ENCODE measurements around the gene ZNF763. TPM values are rescaled to one million over a fixed set of nuclear protein-coding genes. Genes with fewer than 3 reads are reported as not detected.
"Not testable (repeated sequence)": the region's sequence is repeated elsewhere in the genome, so short reads cannot be mapped to it uniquely, and the experiment has no call there.

The ZNF763 gene
- total and polyA plus RNA-seq, 3 experiments from 2014 or later, result 2.0 to 2.5 (median 2.3) TPM

DNA sequence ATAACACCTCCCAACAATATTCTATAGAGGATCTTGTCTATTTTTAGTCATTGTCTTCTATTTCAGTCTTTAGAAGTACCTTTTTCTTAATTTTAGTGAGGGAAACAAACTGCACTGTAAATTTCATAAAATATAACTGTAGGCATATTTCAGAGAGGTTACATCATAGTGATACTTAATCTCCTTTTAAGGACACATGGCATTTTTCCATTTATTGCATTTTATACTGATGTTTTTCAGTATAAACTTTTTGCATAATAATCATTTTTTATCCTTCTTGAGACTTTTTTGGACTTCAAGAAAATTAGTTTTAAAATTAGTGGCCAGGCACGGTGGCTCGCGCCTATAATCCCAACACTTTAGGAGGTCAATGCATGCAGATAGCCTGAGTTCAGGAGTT is 33.3 kb upstream of the ZNF763 start:
- H3K4me3 Mint-ChIP-seq, result peak overlapping the region in 1 of 7 donors; percentile 53
- peaks cover 31 to 68% (median 44%) of the 10 kb centered on the region in 3 donors for H3K4me1 Mint-ChIP-seq
- CTCF ChIA-PET, result no interaction called here
- DNase-seq, result no peak
- Histone ChIP-seq H3K4me3 (ENCODE audit: low read length) (no peak overlapping the region), H3K27ac (ENCODE audit: low read depth, low read length) (no peak overlapping the region), H3K36me3 (ENCODE audit: insufficient read depth, low read length) (no peaks in the 10 kb centered on the region), H3K9me3 (ENCODE audit: low read length) (no peaks in the 10 kb centered on the region), H3K27me3 (ENCODE audit: insufficient read depth, low read length, poor library complexity, severe bottlenecking) (no peaks in the 10 kb centered on the region), H3K4me1 (ENCODE audit: insufficient read depth, low read length) (peaks cover 4% of the 10 kb centered on the region)
- H3K27ac Mint-ChIP-seq, result peak overlapping the region in 2 of 8 donors; percentile 14 to 63
- peaks cover 0 to 22% (median 11%) of the 10 kb centered on the region in 5 donors for H3K9me3 Mint-ChIP-seq
- peaks cover 9 to 46% (median 31%) of the 10 kb centered on the region in 3 donors for H3K36me3 Mint-ChIP-seq
- H3K27me3 Mint-ChIP-seq, result peaks cover 0 to 2% of the 10 kb centered on the region in 2 donors
- POLR2A ChIA-PET, result no interaction called here

- POLR2A ChIA-PET; H3K4me3 ChIP-seq (ENCODE audit: low read length); H3K27me3 ChIP-seq (ENCODE audit: insufficient read depth, low read length, poor library complexity, severe bottlenecking); H3K4me3 Mint-ChIP-seq; H3K27ac Mint-ChIP-seq; H3K27ac ChIP-seq (ENCODE audit: low read depth, low read length); H3K36me3 ChIP-seq (ENCODE audit: insufficient read depth, low read length); CTCF ChIA-PET; H3K4me1 ChIP-seq (ENCODE audit: insufficient read depth, low read length); H3K27me3 Mint-ChIP-seq; H3K9me3 ChIP-seq (ENCODE audit: low read length); DNase-seq: not testable (repeated sequence)
- Mint-ChIP-seq H3K9me3 (peaks cover 4 to 62% (median 41%) of the 10 kb centered on the region in 5 donors), H3K36me3 (peaks cover 16 to 69% (median 62%) of the 10 kb centered on the region in 3 donors), H3K4me1 (peaks cover 14 to 35% (median 23%) of the 10 kb centered on the region in 3 donors)
Observed at GRCh38 chr19:11935829-11936228, 29.0 kb upstream of the ZNF763 start.

- CTCF ChIA-PET; H3K4me1 ChIP-seq (ENCODE audit: insufficient read depth, low read length); H3K27ac ChIP-seq (ENCODE audit: low read depth, low read length); H3K4me3 ChIP-seq (ENCODE audit: low read length); H3K27ac Mint-ChIP-seq; H3K27me3 ChIP-seq (ENCODE audit: insufficient read depth, low read length, poor library complexity, severe bottlenecking); DNase-seq; H3K27me3 Mint-ChIP-seq; H3K36me3 ChIP-seq (ENCODE audit: insufficient read depth, low read length); H3K4me3 Mint-ChIP-seq; POLR2A ChIA-PET: not testable (repeated sequence)
- peaks cover 27 to 76% (median 71%) of the 10 kb centered on the region in 3 donors for H3K36me3 Mint-ChIP-seq
- peaks cover 23% of the 10 kb centered on the region for H3K9me3 ChIP-seq (ENCODE audit: low read length)
- peaks cover 8 to 17% (median 10%) of the 10 kb centered on the region in 3 donors for H3K4me1 Mint-ChIP-seq
- H3K9me3 Mint-ChIP-seq, result peaks cover 20 to 80% (median 61%) of the 10 kb centered on the region in 5 donors
Observed at GRCh38 chr19:11938383-11938782, 26.5 kb upstream of the ZNF763 start.

- POLR2A ChIA-PET; H3K27ac ChIP-seq (ENCODE audit: low read depth, low read length); H3K4me1 Mint-ChIP-seq; DNase-seq; H3K4me3 ChIP-seq (ENCODE audit: low read length); H3K27me3 Mint-ChIP-seq; H3K4me1 ChIP-seq (ENCODE audit: insufficient read depth, low read length); CTCF ChIA-PET; H3K27ac Mint-ChIP-seq; H3K27me3 ChIP-seq (ENCODE audit: insufficient read depth, low read length, poor library complexity, severe bottlenecking); H3K4me3 Mint-ChIP-seq: not testable (repeated sequence)
- H3K9me3 ChIP-seq (ENCODE audit: low read length), result peaks cover 54% of the 10 kb centered on the region
- H3K9me3 Mint-ChIP-seq, result peaks cover 33 to 91% (median 80%) of the 10 kb centered on the region in 5 donors
- peaks cover 39 to 87% (median 83%) of the 10 kb centered on the region in 3 donors for H3K36me3 Mint-ChIP-seq
- peaks cover 19% of the 10 kb centered on the region for H3K36me3 ChIP-seq (ENCODE audit: insufficient read depth, low read length)
Observed at GRCh38 chr19:11941361-11941887, 23.4 kb upstream of the ZNF763 start.

DNA sequence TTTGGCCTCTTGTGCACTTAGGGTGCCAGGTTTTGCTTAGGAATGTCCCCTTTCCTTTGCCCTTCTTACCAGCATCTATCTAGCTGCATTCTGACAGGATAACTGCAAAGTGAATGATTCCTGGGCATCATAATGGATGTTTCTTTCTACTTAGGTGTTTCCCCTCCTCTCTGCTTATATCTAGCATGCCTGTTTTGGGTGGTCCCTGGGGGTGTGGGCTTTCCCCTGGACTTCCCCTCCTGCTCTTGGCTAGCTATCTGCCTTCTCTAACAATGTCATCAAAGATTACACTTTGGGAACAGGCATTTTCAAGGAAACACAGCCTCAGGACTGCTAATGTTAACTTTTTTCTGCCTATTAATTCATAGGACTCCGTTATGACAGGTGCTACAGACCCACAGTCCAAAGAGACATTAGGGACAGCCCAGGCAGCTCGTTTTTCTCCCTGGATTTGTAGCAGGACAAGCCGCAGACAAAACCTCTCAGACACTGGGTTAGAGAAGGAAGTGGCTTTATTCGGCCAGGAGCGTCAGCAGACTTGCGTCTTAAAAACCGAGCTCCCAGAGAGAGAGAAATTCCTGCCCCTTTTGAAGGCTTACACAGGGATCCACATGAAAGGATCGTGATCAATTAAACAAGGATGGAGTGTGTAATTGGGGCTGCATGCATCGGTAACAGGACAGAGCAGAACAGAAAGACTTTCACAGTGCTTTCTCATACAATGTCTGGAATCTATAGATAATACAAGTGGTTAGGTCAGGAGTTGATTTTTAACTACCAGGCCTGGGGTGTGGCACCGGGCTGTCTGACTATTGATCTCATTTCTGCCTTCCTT is 22.6 kb upstream of the ZNF763 start:
- Histone ChIP-seq H3K9me3 (ENCODE audit: low read length) (peaks cover 60% of the 10 kb centered on the region), H3K27me3 (ENCODE audit: insufficient read depth, low read length, poor library complexity, severe bottlenecking) (no peaks in the 10 kb centered on the region), H3K4me3 (ENCODE audit: low read length) (no peak overlapping the region), H3K27ac (ENCODE audit: low read depth, low read length) (no peak overlapping the region), H3K4me1 (ENCODE audit: insufficient read depth, low read length) (no peaks in the 10 kb centered on the region), H3K36me3 (ENCODE audit: insufficient read depth, low read length) (peaks cover 22% of the 10 kb centered on the region)
- no peak overlapping the region for H3K27ac Mint-ChIP-seq
- H3K9me3 Mint-ChIP-seq, result peaks cover 32 to 91% (median 81%) of the 10 kb centered on the region in 5 donors
- DNase-seq, result no peak
- CTCF ChIA-PET, result no interaction called here
- H3K27me3 Mint-ChIP-seq, result no peaks in the 10 kb centered on the region
- H3K36me3 Mint-ChIP-seq, result peaks cover 45 to 86% (median 84%) of the 10 kb centered on the region in 3 donors
- peak overlapping the region in 1 of 7 donors; percentile 38 for H3K4me3 Mint-ChIP-seq
- POLR2A ChIA-PET, result no interaction called here
- peaks cover 0 to 4% (median 0%) of the 10 kb centered on the region in 3 donors for H3K4me1 Mint-ChIP-seq

DNA sequence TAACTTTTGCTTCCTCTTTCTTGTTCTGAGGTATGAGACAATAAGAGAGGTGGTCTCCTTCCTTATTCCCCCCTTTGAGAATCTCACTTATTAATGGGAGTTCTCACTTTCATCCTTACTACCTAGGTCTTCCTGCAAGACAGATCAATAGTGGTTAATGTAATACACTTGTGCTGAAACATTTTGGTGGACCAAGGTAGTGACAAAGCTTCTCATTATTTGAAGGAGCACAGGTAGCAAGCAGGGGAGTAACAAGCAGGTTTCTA is 22.1 kb upstream of the ZNF763 start:
- no peak for DNase-seq
- Mint-ChIP-seq H3K36me3 (peaks cover 49 to 89% (median 86%) of the 10 kb centered on the region in 3 donors), H3K4me3 (no peak overlapping the region), H3K9me3 (peaks cover 38 to 91% (median 83%) of the 10 kb centered on the region in 5 donors), H3K27me3 (no peaks in the 10 kb centered on the region), H3K27ac (no peak overlapping the region), H3K4me1 (peaks cover 0 to 4% (median 0%) of the 10 kb centered on the region in 3 donors)
- Histone ChIP-seq H3K9me3 (ENCODE audit: low read length) (peaks cover 64% of the 10 kb centered on the region), H3K27ac (ENCODE audit: low read depth, low read length) (no peak overlapping the region), H3K4me1 (ENCODE audit: insufficient read depth, low read length) (no peaks in the 10 kb centered on the region), H3K4me3 (ENCODE audit: low read length) (no peak overlapping the region), H3K27me3 (ENCODE audit: insufficient read depth, low read length, poor library complexity, severe bottlenecking) (no peaks in the 10 kb centered on the region), H3K36me3 (ENCODE audit: insufficient read depth, low read length) (peaks cover 27% of the 10 kb centered on the region)
- ChIA-PET POLR2A (no interaction called here), CTCF (no interaction called here)

GRCh38 chr19:11944656-11945055 is 20.2 kb upstream of the ZNF763 start:
- no peak overlapping the region for H3K27ac Mint-ChIP-seq
- H3K4me1 Mint-ChIP-seq, result peaks cover 0 to 2% (median 0%) of the 10 kb centered on the region in 3 donors
- ChIA-PET POLR2A (interaction anchor here (0.6 kb wide), 2 partner anchors 10 to 119 kb away, joined by 5 to 9 read pairs; no protein-coding TSS in a partner anchor), CTCF (interaction anchor here (0.7 to 1.2 kb wide), 2 partner anchors 19 to 115 kb away, joined by 3 read pairs; no protein-coding TSS in a partner anchor)
- H3K4me3 Mint-ChIP-seq, result no peak overlapping the region
- peaks cover 66 to 95% (median 94%) of the 10 kb centered on the region in 3 donors for H3K36me3 Mint-ChIP-seq
- DNase-seq, result no peak
- Histone ChIP-seq H3K4me3 (ENCODE audit: low read length) (no peak overlapping the region), H3K36me3 (ENCODE audit: insufficient read depth, low read length) (peaks cover 46% of the 10 kb centered on the region), H3K9me3 (ENCODE audit: low read length) (peaks cover 76% of the 10 kb centered on the region), H3K27me3 (ENCODE audit: insufficient read depth, low read length, poor library complexity, severe bottlenecking) (no peaks in the 10 kb centered on the region), H3K4me1 (ENCODE audit: insufficient read depth, low read length) (no peaks in the 10 kb centered on the region), H3K27ac (ENCODE audit: low read depth, low read length) (no peak overlapping the region)
- no peaks in the 10 kb centered on the region for H3K27me3 Mint-ChIP-seq
- peaks cover 54 to 95% (median 92%) of the 10 kb centered on the region in 5 donors for H3K9me3 Mint-ChIP-seq

DNA sequence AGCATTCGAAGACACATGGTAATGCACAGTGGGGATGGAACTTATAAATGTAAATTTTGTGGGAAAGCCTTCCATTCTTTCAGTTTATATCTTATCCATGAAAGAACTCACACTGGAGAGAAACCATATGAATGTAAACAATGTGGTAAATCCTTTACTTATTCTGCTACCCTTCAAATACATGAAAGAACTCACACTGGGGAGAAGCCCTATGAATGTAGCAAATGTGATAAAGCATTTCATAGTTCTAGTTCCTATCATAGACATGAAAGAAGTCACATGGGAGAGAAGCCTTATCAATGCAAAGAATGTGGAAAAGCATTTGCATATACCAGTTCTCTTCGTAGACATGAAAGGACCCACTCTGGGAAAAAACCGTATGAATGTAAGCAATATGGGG is 16.2 kb upstream of the ZNF763 start:
- Mint-ChIP-seq H3K27me3 (no peaks in the 10 kb centered on the region), H3K27ac (no peak overlapping the region), H3K4me3 (no peak overlapping the region), H3K36me3 (peaks cover 51 to 90% (median 80%) of the 10 kb centered on the region in 3 donors), H3K9me3 (peaks cover 40 to 98% (median 94%) of the 10 kb centered on the region in 5 donors), H3K4me1 (no peaks in the 10 kb centered on the region)
- ChIA-PET CTCF (no interaction called here), POLR2A (no interaction called here)
- Histone ChIP-seq H3K27ac (ENCODE audit: low read depth, low read length) (no peak overlapping the region), H3K4me3 (ENCODE audit: low read length) (peak overlapping the region; percentile 1), H3K36me3 (ENCODE audit: insufficient read depth, low read length) (peaks cover 45% of the 10 kb centered on the region), H3K27me3 (ENCODE audit: insufficient read depth, low read length, poor library complexity, severe bottlenecking) (no peaks in the 10 kb centered on the region), H3K9me3 (ENCODE audit: low read length) (peaks cover 83% of the 10 kb centered on the region), H3K4me1 (ENCODE audit: insufficient read depth, low read length) (no peaks in the 10 kb centered on the region)
- no peak for DNase-seq

All from CD8-positive, alpha-beta memory T cell (primary cell).